GM19238 (cell line): ENCODE measurements around the gene TK2.

Experiments used
- DNase-seq: peaks from one replicate; pipeline ENCODE4 v3.0.0; 2011; ENCODE audit warnings: low spot score; ENCODE audit not compliant: insufficient read length

Gene TK2

GRCh38 chr16:66547101-66547989 lies 2.6 kb downstream of the TK2 start:
- no peak for DNase-seq

DNA sequence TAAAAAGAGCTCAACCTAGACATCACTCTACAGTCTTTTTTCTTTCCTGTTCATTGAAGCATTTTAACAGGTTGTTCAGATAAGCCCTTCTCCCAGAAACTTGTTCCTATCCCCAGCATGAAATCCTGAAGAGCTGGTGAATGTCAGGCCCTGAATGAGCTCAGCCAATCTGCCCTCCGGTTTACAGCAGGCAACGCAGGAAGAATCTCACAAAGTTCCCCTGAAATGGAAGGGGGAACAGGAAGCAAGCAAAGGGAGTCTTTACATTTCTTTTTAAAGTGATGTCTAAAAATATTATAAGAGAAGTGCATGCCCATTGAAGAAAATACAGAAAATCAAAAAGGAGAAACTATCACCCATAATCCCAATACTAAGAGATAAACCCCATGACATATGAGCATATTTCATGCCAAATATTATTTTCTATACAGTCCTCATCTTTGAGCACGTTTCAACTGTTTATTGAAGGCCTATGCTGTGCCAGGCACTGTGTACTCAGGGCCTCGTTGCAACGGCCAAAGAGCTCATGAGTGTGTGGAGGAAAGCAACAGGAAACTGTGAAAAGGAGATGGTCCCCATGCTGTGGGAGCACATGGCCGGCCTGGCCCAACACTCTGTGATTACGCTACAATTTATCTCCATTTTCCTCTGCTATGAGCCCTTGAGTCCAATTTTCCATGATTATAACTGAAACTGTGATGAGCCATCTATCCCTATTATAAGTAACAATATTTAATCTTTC lies 5.7 kb downstream of the TK2 start:
- no peak for DNase-seq

GRCh38 chr16:66543541-66543940 lies 6.4 kb downstream of the TK2 start:
- DNase-seq = no peak

DNA sequence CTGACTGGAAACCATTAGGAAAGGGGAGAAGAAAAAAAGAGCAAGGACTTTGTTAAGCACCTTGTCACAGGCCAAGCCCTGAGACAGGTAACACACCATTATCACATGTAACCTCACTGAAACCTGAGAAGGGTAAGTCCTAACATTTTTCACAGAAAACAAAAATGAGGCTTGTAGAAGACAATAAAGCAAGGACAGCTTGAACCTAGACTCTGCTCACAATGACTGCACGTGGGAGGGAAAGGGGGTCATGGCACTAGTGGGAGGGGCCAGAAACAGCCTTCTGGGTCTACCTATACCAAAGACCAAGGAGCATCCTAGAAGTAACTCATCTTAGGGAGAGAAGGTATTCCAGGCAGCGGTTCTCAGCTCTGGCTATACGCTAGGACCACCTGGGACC lies 7.5 kb downstream of the TK2 start:
- DNase-seq = no peak

DNA sequence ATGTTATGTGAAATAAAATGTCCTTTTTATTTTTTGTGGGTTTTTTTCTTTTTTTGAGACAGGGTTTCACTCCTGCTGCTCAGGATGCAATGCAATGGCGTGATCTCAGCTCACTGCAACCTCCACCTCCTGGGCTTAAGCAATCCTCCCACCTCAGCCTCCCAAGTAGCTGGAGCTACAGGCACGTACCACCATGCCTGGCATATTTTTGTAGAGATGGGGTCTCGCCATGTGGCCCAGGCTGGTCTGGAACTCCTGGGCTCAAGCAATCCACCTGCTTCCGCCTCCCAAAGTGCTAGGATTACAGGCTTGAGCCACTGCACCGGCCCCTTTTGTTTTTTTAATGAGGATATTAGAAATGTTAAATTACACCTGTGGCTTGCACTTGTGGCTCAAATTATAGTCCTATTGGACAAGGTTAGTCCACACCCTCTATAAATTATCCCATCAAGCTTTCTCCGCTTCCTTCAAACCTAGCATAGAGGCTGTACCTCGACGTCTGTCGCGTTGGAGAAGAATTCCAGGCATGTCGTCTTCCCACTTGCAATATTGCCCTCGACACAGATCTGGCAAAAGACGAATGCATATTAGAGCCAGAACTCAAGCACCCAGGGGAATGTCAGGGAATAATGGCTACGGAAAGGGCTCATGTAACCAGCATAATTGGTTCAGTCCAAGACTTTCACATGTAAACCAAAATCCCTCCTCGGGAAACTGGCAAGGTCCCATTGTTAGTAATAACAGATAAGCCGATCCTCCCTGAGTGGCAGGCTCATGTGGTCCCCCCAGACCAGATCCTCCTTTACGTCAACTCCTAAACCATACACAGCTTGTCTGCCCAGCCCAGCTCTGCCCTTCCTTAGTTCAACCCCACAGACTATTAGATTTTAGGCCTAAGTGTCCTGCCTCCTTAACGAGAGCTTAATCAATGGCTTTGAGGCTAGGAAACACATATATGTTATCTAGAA lies 8.2 kb downstream of the TK2 start:
- DNase-seq = no peak

GRCh38 chr16:66539623-66540469 lies 10.1 kb downstream of the TK2 start:
- DNase-seq = no peak

GRCh38 chr16:66538910-66539309 lies 11.0 kb downstream of the TK2 start:
- DNase-seq = no peak

GRCh38 chr16:66537236-66537635 lies 12.7 kb downstream of the TK2 start:
- no peak for DNase-seq

DNA sequence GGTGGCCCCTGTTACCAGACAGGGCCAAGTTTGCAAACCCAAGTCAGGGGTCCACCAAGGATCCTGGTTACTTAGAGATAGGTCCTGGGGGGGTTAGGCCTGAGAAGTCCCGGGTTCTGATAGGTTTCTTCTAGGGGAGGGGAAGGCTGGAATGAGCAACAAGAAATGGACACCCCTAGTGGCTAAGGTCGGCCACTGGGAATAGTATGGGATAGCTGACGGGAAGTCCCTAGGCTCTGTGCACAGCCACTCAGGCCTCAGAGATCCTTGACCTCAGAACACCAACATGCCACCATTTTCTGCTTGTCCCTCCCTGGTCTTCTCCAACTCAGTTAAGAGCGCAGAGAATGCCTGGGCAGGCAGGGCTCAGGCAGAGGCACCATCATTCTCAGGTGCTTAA lies 13.4 kb downstream of the TK2 start:
- no peak for DNase-seq

- DNase-seq = no peak
Measured at GRCh38 chr16:66534376-66534799, 15.5 kb downstream of the TK2 start.

- DNase-seq = no peak
Measured at GRCh38 chr16:66529475-66529874, 20.4 kb downstream of the TK2 start.

- no peak for DNase-seq
Measured at GRCh38 chr16:66528294-66528693, 21.6 kb downstream of the TK2 start.

DNA sequence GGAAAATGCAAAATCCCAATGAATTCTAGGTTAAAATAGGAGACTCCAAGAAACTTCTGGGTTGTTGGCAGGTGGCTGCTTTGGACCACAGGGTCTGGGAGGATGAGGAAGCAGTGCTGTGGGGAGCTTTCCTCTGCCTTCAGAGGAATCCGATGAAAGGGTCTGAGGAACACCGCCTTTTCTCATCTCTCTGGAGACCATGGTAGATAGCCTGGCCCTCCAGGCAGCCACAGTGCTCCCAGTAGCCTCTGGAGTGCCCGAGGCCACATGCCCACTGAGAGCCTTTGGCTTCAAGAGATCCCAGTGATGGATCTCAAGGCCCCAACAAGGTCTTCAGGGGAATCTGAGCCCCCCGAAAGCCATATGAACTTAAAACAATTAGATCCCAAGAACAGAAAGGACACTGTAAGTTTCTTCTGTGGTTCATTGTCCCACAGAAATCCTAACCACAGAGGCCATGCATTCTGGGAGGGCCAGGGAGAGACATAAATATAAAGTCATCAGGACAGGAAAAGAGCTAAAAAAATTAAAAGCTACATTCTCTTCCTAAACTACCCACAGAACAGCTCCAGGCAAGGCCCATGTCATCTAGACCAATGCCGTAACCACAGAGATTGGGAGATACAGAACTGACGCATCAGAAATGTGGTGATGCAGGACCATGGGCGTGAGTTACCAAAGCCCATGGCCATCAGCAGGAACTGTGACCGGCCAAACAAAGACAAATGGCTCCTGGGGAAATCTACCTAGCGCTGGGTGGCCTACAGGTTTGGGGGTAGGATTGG lies 24.3 kb downstream of the TK2 start:
- no peak for DNase-seq

DNA sequence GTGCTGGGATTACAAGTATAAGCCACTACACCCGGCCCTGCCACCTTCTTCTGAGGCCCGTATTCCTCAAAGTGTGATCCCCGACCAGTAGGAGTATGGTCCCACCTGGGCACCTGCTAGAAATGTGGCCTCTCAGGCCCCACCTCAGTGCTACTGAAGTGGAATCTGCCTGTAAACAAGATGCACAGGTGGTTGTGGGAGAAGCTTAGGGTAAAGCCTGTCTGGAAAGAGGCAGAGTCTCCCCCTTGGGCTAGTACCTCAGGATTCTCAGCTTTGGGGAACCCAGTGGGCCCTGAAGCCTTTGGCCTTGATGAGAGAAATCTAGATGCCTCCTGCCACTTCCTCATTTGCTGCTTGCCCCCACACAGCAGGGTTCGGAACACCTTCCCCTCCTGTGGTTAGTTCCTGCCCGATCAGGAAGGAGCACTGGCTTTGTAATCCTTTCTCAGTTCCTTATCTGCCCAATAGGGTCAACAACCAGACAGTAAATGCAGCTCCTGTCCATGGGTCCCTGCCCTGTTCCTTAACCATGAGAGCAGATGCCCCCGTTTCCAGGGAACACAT lies 25.2 kb downstream of the TK2 start:
- DNase-seq = peak; percentile 35

DNA sequence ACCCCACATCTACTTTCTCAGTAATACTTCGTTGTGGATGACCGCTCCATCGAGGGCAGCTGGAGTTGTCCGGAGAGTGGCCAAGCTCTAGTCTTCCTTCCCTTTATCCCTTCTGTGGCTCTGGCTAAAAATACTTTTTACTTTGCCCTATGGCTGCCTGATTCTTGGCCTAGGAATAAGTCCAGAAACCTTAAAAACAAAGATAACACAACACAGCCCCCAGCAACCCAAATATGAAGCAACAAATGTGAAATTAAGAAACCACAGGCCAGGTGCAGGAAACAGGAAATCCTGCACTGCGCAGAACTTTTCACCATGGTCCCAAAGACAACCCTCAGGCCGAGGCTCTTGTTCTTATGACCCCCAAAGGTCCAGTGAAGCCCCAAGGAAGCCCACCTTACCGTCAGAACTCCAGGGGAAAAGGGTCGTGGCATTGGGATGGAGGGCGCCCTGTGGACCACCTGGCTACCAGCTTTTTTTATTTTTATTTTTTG lies 26.0 kb downstream of the TK2 start:
- no peak for DNase-seq

DNA sequence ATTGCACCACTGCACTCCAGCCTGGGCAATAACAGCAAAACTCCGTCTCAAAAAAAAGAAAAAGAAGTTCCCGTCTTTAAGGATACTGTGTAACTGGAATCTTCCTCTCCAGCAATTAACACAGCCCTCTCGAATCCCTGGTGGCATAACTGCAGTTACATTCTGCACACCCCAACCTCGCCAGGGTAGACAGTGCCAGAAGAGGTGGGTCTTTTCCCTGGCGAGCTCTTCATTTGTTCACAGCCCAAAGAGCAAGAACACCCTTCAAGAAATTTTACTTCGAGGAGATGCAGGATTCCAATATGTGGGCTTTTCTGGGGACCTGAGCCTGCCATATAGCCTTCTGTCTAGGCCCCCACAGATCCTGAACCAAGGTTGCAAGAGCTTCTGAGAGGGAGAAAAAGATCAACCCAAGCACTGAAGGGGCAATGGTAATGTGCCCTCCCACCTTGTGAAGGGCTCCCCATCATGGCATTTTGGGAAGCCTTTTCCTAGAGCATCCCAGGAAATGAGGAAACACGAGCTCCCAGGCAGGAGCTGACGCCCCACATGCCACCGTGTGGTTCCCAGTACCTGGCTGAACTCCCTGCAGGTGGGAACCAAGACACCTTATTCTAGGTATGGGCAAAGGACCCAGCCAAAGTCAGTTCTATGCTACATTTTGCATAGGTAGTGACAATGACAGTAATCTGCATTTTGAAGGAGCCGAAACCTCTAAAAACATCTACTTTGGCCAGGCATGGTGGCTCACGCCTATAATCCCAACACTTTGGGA lies 26.9 kb downstream of the TK2 start:
- no peak for DNase-seq

DNA sequence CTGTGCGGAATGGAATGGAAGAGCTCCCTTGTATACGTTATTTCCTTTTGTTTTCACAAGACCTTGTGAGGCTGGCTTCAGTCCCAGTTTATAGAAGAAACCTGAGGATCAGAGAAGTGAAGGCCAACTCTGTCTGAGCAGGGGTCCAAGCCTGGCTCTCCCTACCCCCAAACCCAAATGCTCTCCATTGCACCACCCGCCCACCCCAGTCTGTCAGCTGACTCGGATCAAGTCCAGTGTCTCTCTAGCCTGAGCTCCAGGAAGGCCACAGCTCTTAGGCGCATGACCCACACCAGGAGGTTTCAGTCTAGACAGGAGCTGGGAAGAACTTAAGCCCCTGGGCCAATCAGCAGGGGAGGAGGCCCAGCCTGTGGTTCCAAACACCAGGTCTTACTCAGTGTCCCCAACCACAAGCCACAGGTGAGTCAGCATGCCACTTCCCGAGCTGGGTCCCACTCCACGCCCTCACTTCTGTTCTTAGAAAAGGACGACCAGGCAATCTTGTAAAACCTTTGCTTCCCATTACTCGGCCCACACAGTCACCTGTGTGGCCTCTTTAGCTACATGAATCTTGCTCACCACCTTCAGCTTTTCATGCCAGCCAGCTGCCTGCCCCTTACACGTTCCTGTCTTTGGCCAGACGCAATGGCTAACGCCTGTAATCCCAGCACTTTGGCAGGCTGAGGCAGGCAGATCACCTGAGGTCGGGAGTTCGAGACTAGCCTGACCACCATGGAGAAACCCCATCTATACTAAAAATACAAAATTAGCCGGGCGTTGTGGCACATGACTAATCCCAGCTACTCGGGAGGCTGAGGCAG lies 27.8 kb downstream of the TK2 start:
- no peak for DNase-seq

- DNase-seq = no peak
Measured at GRCh38 chr16:66521252-66521713, 28.6 kb downstream of the TK2 start.
